ENCODE results near the gene IZUMO1.

Gene IZUMO1

GRCh38 chr19:48757089-48757675, 10.5 kb upstream of the IZUMO1 start:
- no peak for DNase-seq (ENCODE audit: low spot score)

GRCh38 chr19:48756686-48757085, 10.0 kb upstream of the IZUMO1 start:
- DNase-seq (ENCODE audit: low spot score) = no peak

DNA sequence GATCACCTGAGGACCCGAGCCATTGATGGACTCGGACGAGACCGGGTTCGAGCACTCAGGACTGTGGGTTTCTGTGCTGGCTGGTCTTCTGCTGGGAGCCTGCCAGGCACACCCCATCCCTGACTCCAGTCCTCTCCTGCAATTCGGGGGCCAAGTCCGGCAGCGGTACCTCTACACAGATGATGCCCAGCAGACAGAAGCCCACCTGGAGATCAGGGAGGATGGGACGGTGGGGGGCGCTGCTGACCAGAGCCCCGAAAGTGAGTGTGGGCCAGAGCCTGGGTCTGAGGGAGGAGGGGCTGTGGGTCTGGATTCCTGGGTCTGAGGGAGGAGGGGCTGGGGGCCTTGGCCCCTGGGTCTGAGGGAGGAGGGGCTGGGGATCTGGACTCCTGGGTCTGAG, 9.5 kb upstream of the IZUMO1 start:
- no peak for DNase-seq (ENCODE audit: low spot score)

- no peak for DNase-seq (ENCODE audit: low spot score)
Observed at GRCh38 chr19:48755787-48756186, 9.1 kb upstream of the IZUMO1 start.

- no peak for DNase-seq (ENCODE audit: low spot score)
Observed at GRCh38 chr19:48755084-48755641, 8.5 kb upstream of the IZUMO1 start, which contains the start of gene FGF21. FGF21 (plus strand) TSS chr19:48755524; CDS start chr19:48756237, 713 bp downstream.

DNA sequence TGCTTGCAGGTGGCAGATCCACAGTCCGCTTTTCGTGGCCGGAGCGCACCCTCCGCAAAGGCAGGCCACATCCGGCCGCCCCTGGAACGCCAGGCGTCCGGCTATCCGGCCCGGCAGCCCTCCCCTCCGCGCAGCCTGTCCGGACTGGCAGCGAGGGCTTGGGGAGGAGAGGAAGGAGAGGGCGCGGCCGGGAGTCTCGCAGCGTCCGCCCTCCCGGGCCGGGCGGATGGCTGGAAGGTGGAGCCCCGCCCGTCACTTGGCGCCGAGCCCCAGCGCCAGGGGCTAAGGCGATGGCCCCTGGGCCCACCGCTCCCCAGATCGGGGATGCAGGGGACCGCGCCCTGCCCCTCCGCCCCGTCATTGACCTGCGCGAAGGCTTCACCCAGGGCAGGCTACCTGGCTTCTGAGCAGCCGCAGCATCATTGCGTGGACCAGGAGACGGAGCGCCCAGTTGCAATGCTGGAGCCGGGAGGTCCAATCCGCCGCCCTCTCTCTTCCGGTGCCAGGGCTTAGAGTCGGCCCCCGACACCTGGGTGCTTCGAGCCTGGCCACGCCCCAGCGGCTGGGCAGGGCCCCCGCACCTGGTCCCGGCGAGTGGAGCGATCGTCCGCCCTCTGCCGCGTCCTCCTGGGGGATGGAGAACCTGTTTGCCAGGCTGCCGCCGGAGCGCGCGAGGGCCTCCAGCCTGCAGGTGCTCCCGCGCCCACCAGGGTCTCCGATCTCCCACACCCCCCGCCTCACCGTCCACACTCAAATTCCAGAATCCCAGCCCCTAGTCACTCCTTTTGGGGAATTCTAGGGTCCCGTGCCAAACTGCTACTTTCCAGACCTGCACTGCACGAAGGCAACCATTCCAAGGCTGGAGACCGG, 6.0 kb upstream of the IZUMO1 start, which contains the start of gene FUT1:
Gene FUT1, minus strand, starts transcription at position 146 of the 870 bp plus-strand sequence. CDS start 1,360 bp downstream, outside the sequence.
- no peak for DNase-seq (ENCODE audit: low spot score)

- no peak for DNase-seq (ENCODE audit: low spot score)
Observed at GRCh38 chr19:48751845-48752495, 5.3 kb upstream of the IZUMO1 start.

DNA sequence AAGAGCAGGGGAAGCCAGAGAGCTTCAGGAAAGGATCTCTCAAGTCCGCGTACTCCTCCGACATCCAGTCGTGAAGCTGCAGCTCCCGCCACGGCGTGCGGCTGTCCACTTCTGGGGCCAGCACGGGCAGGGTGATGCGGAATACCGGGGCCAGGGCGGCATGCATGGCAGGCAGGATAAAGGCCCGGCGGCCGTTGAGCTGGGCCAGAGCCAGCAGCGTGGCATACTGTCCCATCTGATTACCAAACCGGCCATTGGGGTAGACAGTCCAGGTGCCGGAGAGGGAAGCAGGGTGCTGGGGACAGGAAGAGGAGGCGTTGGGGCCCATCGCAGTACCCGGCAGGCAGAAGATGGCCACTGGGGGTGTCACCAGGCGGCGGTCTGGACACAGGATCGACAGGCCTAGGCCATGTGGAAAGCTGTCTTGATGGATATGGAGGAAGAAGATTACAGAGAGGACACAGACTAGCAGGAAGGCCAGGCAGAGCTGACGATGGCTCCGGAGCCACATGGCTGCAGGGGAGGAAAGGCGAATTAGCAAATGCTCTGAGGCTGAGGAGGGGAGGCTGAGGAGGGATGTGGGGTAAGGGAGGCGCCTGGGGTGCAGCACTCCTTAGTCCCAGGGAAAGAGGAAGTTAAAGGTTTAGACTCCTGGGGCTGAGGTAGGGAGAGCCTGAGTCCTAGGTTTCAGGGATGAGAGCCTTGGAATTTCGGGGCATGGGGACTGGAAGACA, 4.2 kb upstream of the IZUMO1 start:
- DNase-seq (ENCODE audit: low spot score) = no peak

- DNase-seq (ENCODE audit: low spot score) = no peak
Observed at GRCh38 chr19:48750351-48750750, 3.6 kb upstream of the IZUMO1 start.

DNA sequence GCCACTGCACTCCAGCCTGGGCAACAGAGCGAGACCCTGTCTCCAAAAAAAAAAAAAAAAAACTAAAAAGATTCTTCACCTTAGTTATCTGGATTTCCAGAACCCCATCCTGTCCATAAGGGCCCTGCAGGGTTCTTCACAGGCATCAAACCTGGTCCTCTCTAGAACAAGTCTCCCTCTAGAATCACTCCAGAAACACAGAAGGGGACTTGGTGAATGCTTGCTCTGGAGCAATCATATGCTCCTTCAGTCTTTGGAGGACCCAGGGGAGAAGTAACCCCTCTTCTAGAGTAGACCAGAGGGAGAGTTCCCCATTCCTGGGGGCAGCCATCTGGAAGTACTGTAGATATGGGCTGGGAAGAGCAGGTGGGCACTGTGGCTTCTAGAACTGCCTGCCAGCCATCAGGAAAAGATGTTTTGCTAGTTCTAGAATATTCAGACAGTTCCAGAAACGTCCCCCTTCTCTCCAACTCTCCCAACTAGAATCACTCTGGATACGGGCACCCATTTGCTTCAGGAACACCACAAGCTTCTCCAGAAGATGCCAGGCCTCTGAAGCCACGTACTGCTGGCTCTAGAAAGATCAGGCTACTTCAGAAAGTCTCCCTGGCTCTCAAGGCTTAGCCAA, 3.0 kb upstream of the IZUMO1 start:
- no peak for DNase-seq (ENCODE audit: low spot score)

GRCh38 chr19:48746110-48746509, 599 bp downstream of the IZUMO1 start:
- no peak for DNase-seq (ENCODE audit: low spot score)

GRCh38 chr19:48745208-48745995, 1.3 kb downstream of the IZUMO1 start:
- peak; percentile 83 for DNase-seq (ENCODE audit: low spot score)

DNA sequence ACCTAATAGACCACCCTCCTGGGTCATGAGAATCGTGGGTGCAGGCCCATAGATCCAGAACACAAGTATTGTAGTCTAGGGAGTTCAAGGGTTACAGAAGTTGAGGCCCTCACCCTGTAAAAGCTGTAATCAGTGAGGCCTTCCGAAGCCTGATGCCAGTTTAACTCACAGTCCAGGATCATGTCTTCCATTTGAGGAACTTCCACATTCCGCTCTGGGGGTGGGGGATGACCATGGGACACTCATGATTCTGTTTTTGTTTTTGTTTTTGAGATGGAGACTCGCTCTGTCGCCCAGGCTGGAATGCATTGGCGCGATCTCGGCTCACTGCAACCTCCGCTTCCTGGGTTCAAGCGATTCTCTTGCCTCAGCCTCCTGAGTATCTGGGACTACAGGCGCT, 4.6 kb downstream of the IZUMO1 start:
- DNase-seq (ENCODE audit: low spot score) = no peak

DNA sequence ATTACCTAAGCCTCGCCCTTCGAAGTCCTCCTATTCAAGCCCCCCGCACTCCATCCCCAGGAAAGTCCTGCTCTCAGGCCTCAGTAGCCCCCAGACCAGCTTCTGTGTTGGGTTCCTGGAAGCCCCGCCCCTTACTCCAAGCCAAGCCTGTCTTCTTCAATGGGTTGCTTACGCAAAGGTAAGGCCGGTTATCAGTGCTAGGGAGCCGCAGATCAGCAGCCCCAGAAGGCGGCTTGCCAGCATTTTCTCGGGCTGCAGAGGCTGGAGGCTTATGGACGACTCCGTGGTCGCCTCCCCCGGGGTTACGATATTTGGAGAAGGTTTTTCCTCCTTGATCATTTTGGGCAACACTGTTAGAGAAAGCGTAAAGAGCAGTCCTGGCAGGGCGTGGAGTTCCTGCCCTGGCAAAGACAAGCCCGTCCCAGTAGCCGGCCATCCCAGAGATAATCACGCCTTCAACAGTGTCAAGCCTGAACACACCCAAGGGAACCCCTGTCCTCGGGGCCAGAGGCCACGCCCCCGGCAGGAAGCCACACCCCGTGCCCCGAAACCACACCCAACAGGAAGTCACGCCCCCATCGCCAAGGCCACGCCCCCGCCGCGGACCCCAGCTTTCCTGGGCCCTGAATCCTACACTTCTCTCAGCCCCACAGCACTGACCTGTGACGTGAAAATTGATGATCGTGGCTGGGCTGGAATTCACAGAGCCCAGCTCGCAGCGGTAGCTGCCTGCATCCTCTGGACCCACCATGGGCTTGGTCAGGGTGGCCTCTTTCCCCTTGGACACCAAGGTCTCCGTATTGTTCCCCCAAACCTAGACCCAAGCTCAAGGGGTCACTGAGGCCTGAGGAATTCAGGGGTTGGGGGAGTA, 5.3 kb downstream of the IZUMO1 start:
- DNase-seq (ENCODE audit: low spot score) = peak; percentile 42

GRCh38 chr19:48740164-48740972, 6.3 kb downstream of the IZUMO1 start, which contains the start of gene RASIP1:
RASIP1 (minus strand) TSS chr19:48740610; CDS start chr19:48740282, 328 bp downstream.
- DNase-seq (ENCODE audit: low spot score) = no peak

DNA sequence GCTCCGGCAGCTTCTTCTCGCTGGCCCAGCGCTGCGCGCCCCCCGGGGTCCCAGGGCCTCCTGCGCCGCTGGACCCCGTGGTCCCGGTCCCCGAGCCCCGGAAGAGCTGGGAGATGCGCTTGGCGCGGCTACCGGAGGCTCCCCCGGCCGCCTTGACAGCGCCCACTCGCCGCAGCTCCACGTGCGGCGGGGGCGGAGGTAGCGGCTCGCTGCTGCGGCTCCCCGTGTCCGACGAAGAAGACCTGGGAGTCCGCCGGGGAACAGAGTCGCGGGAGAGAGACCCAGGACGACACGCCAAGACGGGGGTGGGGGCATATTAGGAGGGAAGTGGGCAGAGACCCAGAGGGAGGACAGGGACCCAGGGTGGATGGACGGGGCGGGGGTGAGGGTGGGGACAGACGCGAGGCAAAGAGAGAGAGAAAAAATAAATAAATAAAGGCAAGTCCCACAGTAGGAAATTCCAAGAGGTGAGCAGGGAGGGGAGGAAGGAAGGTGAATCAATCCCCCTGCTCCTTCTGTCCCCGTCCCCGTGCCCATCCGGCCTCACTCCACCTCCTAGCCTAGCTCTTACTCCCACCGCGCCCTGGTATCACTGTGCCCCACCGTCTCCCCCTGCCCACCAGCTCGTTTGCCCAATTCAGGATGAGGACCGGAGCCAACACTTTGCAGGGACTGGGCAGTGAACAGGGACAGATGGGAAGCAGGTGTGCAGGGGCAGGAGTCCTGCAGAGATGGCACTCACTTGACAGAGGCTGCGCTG, 7.1 kb downstream of the IZUMO1 start:
- no peak for DNase-seq (ENCODE audit: low spot score)

DNA sequence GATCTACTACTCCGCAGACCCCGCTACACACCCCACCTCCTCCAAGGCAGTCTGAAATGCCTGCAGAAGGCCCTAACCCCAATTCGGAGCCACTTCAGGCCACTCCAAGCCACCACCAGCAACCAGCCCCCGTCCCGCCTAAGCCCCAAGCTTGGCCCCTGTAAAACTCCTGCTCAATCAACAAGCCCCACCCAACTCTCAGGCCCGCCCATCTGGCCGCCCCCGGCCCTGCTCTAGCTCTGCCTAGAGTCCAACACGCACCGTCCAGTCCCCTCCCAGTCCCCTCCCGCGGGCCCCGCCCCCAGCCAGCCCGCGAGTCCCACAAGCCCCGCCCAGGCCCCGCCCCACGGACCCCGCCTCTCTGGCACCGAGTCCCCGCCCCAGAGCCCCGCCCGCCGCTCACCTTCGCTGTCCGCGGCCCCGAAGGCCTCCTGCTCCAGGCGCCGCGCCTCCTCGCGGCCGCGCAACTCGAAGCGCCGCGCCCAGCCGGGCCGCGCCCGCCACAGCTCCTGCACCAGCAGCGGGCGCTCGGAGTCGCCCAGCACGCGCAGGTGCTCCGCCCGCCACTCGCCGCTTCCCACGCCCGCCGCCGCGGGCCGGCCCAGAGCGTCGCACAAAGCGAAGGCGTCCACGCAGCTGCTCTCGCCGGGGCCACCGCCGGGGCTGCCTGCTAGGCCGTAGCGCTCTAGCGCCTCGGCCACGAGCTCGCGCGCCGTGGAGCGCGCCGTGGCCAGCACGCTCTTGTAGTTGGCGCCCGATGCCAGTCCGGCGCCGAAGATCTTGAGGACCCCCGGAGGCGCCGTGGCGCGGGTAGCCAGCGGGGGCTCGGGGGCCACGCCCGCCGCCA, 7.9 kb downstream of the IZUMO1 start:
- DNase-seq (ENCODE audit: low spot score) = peak; percentile 94

All from COLO829 (cell line).